A673 (cell line): ENCODE measurements around the gene KCNIP4. TPM values are rescaled to one million over a fixed set of nuclear protein-coding genes. Genes with fewer than 3 reads are reported as not detected.

Experiments
- BruUV-seq: library from RNA; stranded (reverse); fragments of 400-500 nt; replicated peaks from 2 replicates; lab custom pipeline; 2021; lab: Mats Ljungman, UMichigan
- CTCF ChIA-PET: fragments of 300-600 bp; sonication (Branson Sonifier 250); formaldehyde crosslinking; loops from one replicate; lab custom pipeline; 2022; ENCODE audit warnings: antibody characterized with exemption; lab: Charles Lee
- POLR2A ChIA-PET: fragments of 300-600 bp; sonication (Branson Sonifier 250); formaldehyde crosslinking; loops from one replicate; lab custom pipeline; 2022; ENCODE audit warnings: antibody characterized with exemption; ENCODE audit not compliant: low non-redundant PET; lab: Charles Lee
- DNase-seq: peaks from one replicate; pipeline ENCODE4 v3.0.0-alpha.2; 2015; ENCODE audit warnings: low spot score
- H3K27ac ChIP-seq: fragments of 200-600 bp; sonication (generic); 2 replicates; pipeline ENCODE4 v1.5.1; 2016; ENCODE audit warnings: mixed run types, low read depth, mild to moderate bottlenecking, mixed read lengths, antibody characterized with exemption, low read length; ENCODE audit not compliant: poor library complexity, severe bottlenecking
- H3K27me3 ChIP-seq: fragments of 200-600 bp; sonication (generic); replicated peaks from 2 replicates; pipeline ENCODE4 v1.6.1; 2017; ENCODE audit warnings: mixed run types, low read depth, mild to moderate bottlenecking, mixed read lengths, antibody characterized with exemption, low read length; ENCODE audit not compliant: insufficient read depth, poor library complexity
- H3K36me3 ChIP-seq: fragments of 200-600 bp; sonication (generic); 2 replicates; pipeline ENCODE4 v1.6.1; 2016; ENCODE audit warnings: mixed run types, mild to moderate bottlenecking, mixed read lengths, antibody characterized with exemption, low read length; ENCODE audit not compliant: insufficient read depth, poor library complexity, severe bottlenecking
- H3K4me1 ChIP-seq: fragments of 200-600 bp; sonication (generic); 2 replicates; pipeline ENCODE4 v1.6.1; 2017; ENCODE audit warnings: mixed run types, mild to moderate bottlenecking, mixed read lengths, antibody characterized with exemption, low read length; ENCODE audit not compliant: insufficient read depth, poor library complexity, severe bottlenecking
- H3K4me3 ChIP-seq: fragments of 200-600 bp; sonication (generic); 2 replicates; pipeline ENCODE4 v1.5.1; 2016; ENCODE audit warnings: low read depth, mixed run types, mild to moderate bottlenecking, mixed read lengths, low read length; ENCODE audit not compliant: poor library complexity, severe bottlenecking
- H3K9me3 ChIP-seq: fragments of 200-600 bp; sonication (generic); 2 replicates; pipeline ENCODE4 v1.6.1; 2016; ENCODE audit warnings: mixed run types, low read depth, mild to moderate bottlenecking, mixed read lengths, antibody characterized with exemption, low read length; ENCODE audit not compliant: poor library complexity, severe bottlenecking
- EZH2 ChIP-seq: fragments of 200-600 bp; sonication (generic); IDR thresholded peaks from 2 replicates; pipeline ENCODE4 v1.6.1; 2017; ENCODE audit warnings: borderline replicate concordance, low read depth, mild to moderate bottlenecking, mixed read lengths, antibody characterized with exemption, low read length; ENCODE audit not compliant: poor library complexity, severe bottlenecking
- intact Hi-C: fragments of 100-400 bp; cut with micrococcal nuclease; formaldehyde crosslinking; loops from one replicate; pipeline ENCODE4 v1.10.0; 2022; ENCODE audit not compliant: unreplicated experiment
- total RNA-seq: library from RNA; stranded (reverse); gene quantifications from 2 replicates; pipeline ENCODE4 v1.2.3, GENCODE V29; 2021
- TF ChIP-seq, protein P1 (sequence below): fragments of 300-800, 200-600 bp; sonication (generic); conservative IDR thresholded peaks from 2 replicates; pipeline ENCODE4 v1.5.1; 2017; ENCODE audit warnings: low read depth, mild to moderate bottlenecking, antibody characterized with exemption, low read length, moderate library complexity, mixed read lengths

Gene KCNIP4
- total RNA-seq, 1 experiment from 2014 or later = not detected

DNA sequence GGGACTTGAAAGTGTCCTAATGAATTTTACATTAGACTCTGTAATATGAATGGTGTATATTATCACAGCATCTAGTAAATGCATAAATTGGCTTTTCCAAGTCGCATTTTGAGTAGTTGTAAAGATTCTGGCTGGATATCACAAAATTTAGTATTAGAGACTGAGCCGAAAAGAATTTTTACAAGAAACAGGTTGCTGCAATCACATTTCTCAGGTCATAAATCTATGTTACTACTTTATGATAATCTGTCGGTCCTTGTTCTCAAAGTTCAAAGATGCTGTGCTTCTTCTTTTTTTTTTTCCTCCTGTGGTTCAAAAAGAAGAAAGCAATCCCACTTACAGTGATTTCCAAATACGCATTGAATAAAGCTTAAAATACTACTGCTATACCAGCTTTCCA lies 253.4 kb downstream of the KCNIP4 start:
- Histone ChIP-seq H3K27ac (no peak overlapping the region), H3K4me3 (no peak overlapping the region)
- POLR2A ChIA-PET = no interaction called here

DNA sequence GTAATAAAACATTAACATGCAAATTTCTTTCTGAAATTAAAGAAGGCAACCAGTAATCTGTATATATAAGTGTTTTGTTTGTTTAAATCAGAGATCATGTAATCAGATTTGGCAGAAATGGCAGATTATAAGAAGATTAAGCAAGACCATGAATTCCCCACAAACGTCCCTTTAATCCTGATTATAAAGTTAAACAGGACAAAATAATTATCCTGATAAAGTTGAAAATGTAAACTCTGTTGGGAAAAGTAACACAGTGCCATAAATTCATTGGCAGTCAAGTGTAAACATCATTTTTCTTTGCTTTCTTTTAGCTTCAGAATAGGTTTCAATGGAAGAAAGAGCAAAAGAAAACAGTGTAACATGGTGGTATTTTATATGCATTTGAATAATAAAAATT lies 256.3 kb downstream of the KCNIP4 start:
- no peak overlapping the region for H3K4me3 ChIP-seq
- no peaks in the 10 kb centered on the region for H3K4me1 ChIP-seq
- H3K27ac ChIP-seq = no peak overlapping the region
- POLR2A ChIA-PET = no interaction called here
- intact Hi-C loops = no loop called here
- no peaks in the 10 kb centered on the region for H3K27me3 ChIP-seq
- BruUV-seq = no TSS peak
- H3K36me3 ChIP-seq = no peaks in the 10 kb centered on the region
- no peaks in the 10 kb centered on the region for H3K9me3 ChIP-seq
- CTCF ChIA-PET = no interaction called here
- TF ChIP-seq, protein P1, sequence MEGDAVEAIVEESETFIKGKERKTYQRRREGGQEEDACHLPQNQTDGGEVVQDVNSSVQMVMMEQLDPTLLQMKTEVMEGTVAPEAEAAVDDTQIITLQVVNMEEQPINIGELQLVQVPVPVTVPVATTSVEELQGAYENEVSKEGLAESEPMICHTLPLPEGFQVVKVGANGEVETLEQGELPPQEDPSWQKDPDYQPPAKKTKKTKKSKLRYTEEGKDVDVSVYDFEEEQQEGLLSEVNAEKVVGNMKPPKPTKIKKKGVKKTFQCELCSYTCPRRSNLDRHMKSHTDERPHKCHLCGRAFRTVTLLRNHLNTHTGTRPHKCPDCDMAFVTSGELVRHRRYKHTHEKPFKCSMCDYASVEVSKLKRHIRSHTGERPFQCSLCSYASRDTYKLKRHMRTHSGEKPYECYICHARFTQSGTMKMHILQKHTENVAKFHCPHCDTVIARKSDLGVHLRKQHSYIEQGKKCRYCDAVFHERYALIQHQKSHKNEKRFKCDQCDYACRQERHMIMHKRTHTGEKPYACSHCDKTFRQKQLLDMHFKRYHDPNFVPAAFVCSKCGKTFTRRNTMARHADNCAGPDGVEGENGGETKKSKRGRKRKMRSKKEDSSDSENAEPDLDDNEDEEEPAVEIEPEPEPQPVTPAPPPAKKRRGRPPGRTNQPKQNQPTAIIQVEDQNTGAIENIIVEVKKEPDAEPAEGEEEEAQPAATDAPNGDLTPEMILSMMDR = no peak
- TF ChIP-seq EZH2 = no peak
- no peak for DNase-seq

More for the DNA sequence above, 253.4 kb downstream of the KCNIP4 start:
- Histone ChIP-seq H3K4me1 (no peaks in the 10 kb centered on the region), H3K27me3 (no peaks in the 10 kb centered on the region), H3K9me3 (no peaks in the 10 kb centered on the region), H3K36me3 (no peaks in the 10 kb centered on the region)
- no TSS peak for BruUV-seq
- DNase-seq = no peak
- intact Hi-C loops = no loop called here
- TF ChIP-seq, protein P1 = no peak
- TF ChIP-seq EZH2 = no peak
- CTCF ChIA-PET = no interaction called here

DNA sequence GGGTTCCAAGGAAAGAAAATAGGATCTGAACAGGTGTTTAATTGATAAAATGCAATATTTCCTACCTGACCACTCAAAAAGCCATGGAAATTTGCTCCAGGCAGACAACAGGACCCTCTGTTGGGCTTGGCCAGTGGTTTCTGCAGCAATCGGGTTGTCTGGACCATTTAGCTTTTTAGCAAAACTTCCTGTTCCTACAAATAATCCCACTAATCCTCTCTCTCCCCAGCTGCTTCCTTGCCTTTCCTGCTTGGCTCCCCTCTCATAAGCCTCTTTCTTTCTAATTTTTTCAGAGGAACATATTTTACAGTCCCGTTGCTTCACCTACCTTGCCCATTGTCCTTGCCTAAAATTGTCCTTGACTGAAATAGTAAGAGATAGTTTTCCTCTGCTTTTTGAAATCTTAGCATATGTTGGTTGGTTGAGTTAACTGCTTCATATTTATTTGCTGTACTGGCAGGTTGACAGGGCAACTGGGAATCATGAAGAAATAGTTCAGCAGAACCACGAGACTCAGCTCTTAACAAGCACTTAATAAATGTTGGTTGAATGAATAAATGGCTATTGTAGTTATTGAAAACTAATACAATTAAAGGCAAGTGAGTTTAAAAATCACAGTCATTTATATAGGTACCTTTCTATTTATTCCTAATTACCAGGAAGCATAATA lies 259.8 kb downstream of the KCNIP4 start:
- H3K9me3 ChIP-seq = no peaks in the 10 kb centered on the region
- ChIA-PET POLR2A (no interaction called here), CTCF (no interaction called here)
- H3K27me3 ChIP-seq = no peaks in the 10 kb centered on the region
- no peak overlapping the region for H3K27ac ChIP-seq
- H3K4me3 ChIP-seq = no peak overlapping the region
- no peaks in the 10 kb centered on the region for H3K4me1 ChIP-seq
- intact Hi-C loops = no loop called here
- BruUV-seq = no TSS peak
- H3K36me3 ChIP-seq = no peaks in the 10 kb centered on the region
- TF ChIP-seq EZH2 = no peak
- TF ChIP-seq, protein P1 = no peak
- DNase-seq = no peak
